A549 treated with AZD9567 at 1 μM for 4 hours (cell line): ENCODE results near the gene SLC41A2. TPM values are rescaled to one million over a fixed set of nuclear protein-coding genes. Genes with fewer than 3 reads are reported as not detected.

ENCODE experiments used
- total RNA-seq: library from RNA; stranded (reverse); fragments of 200-300 nt; extraction: Qiagen RNA extraction; gene quantifications from 5 replicates; pipeline ENCODE4 v1.2.3, GENCODE V29; 2022; ENCODE audit not compliant: insufficient read depth

Gene SLC41A2, protein sequence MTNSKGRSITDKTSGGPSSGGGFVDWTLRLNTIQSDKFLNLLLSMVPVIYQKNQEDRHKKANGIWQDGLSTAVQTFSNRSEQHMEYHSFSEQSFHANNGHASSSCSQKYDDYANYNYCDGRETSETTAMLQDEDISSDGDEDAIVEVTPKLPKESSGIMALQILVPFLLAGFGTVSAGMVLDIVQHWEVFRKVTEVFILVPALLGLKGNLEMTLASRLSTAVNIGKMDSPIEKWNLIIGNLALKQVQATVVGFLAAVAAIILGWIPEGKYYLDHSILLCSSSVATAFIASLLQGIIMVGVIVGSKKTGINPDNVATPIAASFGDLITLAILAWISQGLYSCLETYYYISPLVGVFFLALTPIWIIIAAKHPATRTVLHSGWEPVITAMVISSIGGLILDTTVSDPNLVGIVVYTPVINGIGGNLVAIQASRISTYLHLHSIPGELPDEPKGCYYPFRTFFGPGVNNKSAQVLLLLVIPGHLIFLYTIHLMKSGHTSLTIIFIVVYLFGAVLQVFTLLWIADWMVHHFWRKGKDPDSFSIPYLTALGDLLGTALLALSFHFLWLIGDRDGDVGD
- 18.7 to 24.7 TPM (median 21.9 TPM) in 5 replicates for total RNA-seq

DNA sequence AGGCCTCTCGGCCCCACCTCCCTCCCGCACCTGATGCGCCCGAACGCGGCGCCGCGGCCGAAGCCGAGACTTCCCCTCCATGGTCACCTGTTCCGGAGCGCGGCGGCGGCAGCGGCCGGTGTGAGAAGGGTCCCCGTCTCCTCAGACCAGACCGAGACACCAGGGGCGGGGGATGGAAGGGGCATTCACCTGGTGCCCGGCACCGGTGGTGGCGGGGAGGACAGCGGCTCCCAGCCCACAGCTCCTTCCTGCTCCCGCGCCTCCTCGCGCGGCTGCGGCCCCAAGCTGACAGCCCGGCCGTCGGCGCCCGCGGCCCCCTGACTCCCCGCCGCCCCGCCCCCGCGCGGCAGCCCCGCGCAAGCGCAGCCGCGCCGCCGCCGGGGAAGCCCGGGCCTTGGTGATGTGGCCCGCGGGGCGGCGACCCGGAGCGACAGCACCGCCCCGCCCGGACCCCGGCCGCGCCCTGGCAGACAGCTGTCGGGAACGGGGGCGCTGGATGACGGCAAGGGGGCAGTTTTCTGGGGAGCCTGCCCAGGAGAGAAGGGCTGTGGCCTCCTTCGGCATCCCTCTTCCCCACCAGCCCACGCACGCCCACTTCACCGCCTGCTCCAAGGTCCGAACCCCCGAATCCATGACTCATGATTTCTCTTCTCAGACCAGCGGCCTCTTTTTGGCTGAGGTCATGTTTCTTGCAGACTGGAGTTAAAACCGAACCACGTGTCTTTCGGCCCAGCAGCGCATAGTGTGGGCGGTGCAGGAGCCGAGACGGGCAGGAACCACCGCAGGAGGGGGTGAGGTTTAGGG lies at the start of gene SLC41A2:
TSS of gene SLC41A2 (minus strand) at position 290 of the 804 bp plus-strand sequence. CDS start 29,763 bp downstream, outside the sequence.

DNA sequence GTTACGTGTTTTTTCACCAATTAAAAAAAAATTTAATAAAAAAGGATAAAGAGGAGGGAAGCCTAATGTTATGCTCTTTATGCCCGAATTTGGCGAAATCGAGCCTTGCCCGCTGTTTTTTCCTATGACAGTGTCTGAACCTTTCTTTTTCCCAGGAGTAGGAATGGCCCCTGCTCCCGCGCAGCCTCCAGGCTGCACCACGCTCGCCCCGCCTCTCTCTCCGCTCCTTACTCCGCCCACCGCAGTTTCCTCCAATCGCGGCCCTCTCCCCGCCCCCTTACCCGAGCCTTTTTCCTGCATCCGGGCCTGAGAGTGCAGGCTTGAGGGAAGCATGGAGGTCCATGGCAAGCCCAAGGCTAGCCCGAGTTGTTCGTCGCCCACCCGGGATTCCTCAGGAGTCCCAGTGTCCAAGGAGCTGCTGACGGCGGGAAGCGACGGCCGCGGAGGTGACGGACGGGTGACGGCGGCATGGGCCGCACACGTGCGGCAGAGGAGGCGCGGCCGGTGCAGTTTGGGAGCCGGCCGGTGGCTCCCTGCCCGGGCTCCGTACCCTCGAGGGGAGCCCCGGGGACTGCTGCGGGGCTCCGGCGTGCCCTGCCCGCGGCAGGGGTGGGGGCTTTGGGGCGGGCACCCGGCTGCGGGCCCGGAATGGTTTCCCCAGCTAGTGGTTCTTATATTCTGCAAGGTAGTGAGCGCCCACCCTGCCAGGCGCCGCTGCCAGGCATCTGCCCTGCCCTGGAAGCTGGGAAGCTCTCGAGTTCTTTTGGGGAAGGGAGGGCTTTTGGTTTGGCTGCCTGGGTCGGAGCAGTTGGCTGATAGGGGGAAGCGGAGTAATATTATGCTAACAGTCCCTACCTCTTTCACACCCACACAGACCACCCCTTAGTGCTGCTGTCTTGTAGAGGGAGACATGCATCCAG lies 28.2 kb upstream of the SLC41A2 start, which contains the start of gene NOPCHAP1:
TSS of gene NOPCHAP1 (plus strand) at position 295 of the 920 bp plus-strand sequence. CDS start at position 332, 37 bp downstream.

Other genes with a start within 250 kb of the SLC41A2 start
- 36.9 to 43.9 TPM (median 38.2 TPM) in 5 replicates for gene NOPCHAP1, start 28.0 kb upstream of the SLC41A2 start, total RNA-seq
- gene ALDH1L2, start 126.2 kb upstream of the SLC41A2 start, total RNA-seq = 2.9 to 4.1 TPM (median 3.7 TPM) in 5 replicates
- gene WASHC4, start 149.4 kb upstream of the SLC41A2 start, total RNA-seq = 19.8 to 31.9 TPM (median 27.3 TPM) in 5 replicates